ENCODE measurements around the gene ANKRD65. TPM values are rescaled to one million over a fixed set of nuclear protein-coding genes. Genes with fewer than 3 reads are reported as not detected.

Gene ANKRD65
- total RNA-seq, 1 experiment from 2014 or later = 3.2 TPM

DNA sequence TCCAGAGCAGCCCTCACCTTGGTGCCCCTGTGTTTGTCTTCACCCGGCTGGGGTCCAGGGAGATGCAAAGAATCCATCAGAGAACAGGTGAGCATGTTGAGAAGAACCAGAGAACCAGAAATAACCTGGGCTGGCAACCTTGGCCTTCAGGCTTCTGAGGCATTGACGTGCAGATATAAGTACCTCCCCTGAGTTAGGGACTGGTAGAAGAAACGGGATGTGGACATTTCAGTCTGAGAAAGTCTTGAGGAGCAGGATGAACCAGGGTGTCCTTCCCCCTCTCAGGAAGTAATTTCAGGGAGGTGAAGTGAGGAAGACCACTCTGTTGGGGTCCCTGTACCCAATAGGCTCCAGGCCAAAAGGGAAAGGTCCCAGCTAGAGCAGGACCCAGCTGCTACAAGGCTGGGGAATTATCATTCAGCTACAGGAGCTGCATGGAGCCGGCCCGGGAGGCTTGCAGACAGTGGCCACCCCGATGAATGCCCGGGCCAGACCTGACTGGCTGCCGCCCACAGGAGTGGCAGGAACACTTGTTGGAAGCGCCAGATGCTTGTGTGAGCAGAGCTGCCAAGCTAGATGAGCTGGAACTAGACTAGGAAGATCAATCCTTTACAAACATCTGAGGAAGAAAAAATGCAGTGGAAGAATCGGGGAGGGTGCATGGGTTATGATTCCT is 44.4 kb downstream of the ANKRD65 start:
- Mint-ChIP-seq H3K4me3 (ENCODE audit: unreplicated experiment) (peak overlapping the region; percentile 85), H3K27me3 (ENCODE audit: insufficient read depth, unreplicated experiment) (no peaks in the 10 kb centered on the region)

DNA sequence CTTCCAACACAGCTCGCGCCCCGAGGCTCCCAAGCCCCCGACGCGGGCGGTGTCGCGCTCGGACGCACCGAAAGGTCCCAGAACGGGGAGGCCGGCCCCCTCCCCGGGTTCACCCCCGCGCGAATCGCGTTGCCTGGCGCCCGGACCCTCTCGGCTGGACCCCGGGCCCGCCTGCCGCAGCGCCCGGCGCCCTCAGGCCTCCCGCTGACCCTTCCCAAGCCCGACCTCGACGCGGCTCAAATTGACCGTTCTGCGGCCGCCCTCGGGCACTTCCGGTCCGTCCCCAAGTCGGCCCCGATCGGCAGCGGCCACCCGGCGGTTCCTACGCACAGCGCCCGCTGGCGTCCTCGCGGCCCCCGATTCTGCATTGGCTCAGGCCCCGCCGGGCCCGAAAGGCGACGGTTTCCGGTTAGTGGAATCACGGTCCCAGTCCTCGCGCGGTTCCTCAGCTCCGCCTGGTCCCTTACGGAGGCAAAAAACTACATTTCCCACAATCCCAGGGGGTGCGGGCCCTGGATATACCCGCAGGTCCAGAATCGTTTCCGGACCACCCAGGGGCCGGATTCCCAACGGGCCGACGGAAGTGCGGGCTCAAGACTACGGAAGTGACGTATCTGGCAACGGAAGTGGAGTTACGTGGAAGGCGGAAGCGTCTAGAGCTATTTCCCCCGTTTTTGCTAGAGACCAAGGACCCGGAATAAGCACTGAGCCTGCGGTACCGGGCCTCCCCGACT is 46.0 kb downstream of the ANKRD65 start, which contains the start of gene AURKAIP1:
AURKAIP1 (minus strand) TSS at position 279 of the 734 bp plus-strand sequence. CDS start 451 bp downstream, outside the sequence.
- BruUV-seq (replicated peaks) = no TSS peak
- DNase-seq = peak; percentile 97 to 98
- H3K36me3 ChIP-seq (ENCODE audit: control insufficient read depth, insufficient read depth, low read length) = no peaks in the 10 kb centered on the region
- H3K27ac Mint-ChIP-seq (ENCODE audit: unreplicated experiment) = peak within 1 kb of the TSS; percentile 93
- ChIA-PET CTCF (interaction anchor here (0.6 to 1.3 kb wide), 3 partner anchors 21 to 170 kb away, joined by 4 to 10 read pairs (median 6); no protein-coding TSS in a partner anchor), POLR2A (interaction anchor here (0.5 to 1.2 kb wide), 8 partner anchors 18 to 349 kb away, joined by 4 to 16 read pairs (median 5); partner anchors contain the start of genes CCNL2 and CDK11A)
- H3K4me1 ChIP-seq = peaks cover 6% of the 10 kb centered on the region
- H3K27me3 Mint-ChIP-seq (ENCODE audit: insufficient read depth, unreplicated experiment) = no peaks in the 10 kb centered on the region
- peaks cover 16% of the 10 kb centered on the region for H3K36me3 Mint-ChIP-seq (ENCODE audit: insufficient read depth, unreplicated experiment)
- H3K4me3 Mint-ChIP-seq (ENCODE audit: unreplicated experiment) = peak within 1 kb of the TSS; percentile 85
- TF ChIP-seq, protein P1, sequence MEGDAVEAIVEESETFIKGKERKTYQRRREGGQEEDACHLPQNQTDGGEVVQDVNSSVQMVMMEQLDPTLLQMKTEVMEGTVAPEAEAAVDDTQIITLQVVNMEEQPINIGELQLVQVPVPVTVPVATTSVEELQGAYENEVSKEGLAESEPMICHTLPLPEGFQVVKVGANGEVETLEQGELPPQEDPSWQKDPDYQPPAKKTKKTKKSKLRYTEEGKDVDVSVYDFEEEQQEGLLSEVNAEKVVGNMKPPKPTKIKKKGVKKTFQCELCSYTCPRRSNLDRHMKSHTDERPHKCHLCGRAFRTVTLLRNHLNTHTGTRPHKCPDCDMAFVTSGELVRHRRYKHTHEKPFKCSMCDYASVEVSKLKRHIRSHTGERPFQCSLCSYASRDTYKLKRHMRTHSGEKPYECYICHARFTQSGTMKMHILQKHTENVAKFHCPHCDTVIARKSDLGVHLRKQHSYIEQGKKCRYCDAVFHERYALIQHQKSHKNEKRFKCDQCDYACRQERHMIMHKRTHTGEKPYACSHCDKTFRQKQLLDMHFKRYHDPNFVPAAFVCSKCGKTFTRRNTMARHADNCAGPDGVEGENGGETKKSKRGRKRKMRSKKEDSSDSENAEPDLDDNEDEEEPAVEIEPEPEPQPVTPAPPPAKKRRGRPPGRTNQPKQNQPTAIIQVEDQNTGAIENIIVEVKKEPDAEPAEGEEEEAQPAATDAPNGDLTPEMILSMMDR (IDR thresholded peaks at IDR 0.05; ENCODE audit: insufficient read depth in 1 of 2, low read depth in 1 of 2, low read length in 1 of 2, severe bottlenecking in 1 of 2, unreplicated experiment in 1 of 2) = peak in 1 of 2 experiments; percentile 39
- intact Hi-C loops (cut with micrococcal nuclease; ENCODE audit: unreplicated experiment) = no loop called here
- no peaks in the 10 kb centered on the region for H3K9me3 ChIP-seq
- no peaks in the 10 kb centered on the region for H3K27me3 ChIP-seq (replicated peaks; ENCODE audit: control insufficient read depth, insufficient read depth, low read length)
- H3K4me1 Mint-ChIP-seq (ENCODE audit: low read depth, unreplicated experiment) = no peaks in the 10 kb centered on the region
- H3K4me3 ChIP-seq (ENCODE audit: low read depth, low read length) = peak within 1 kb of the TSS; percentile 84
- no peaks in the 10 kb centered on the region for H3K9me3 Mint-ChIP-seq (ENCODE audit: unreplicated experiment)

More for the DNA sequence above, 44.4 kb downstream of the ANKRD65 start:
- Mint-ChIP-seq H3K36me3 (ENCODE audit: insufficient read depth, unreplicated experiment) (peaks cover 10% of the 10 kb centered on the region), H3K4me1 (ENCODE audit: low read depth, unreplicated experiment) (no peaks in the 10 kb centered on the region), H3K27ac (ENCODE audit: unreplicated experiment) (peak overlapping the region; percentile 93), H3K9me3 (ENCODE audit: unreplicated experiment) (no peaks in the 10 kb centered on the region)
- TF ChIP-seq, protein P1 (IDR thresholded peaks at IDR 0.05; ENCODE audit: insufficient read depth in 1 of 2, low read depth in 1 of 2, low read length in 1 of 2, severe bottlenecking in 1 of 2, unreplicated experiment in 1 of 2) = no peak
- intact Hi-C loops (cut with micrococcal nuclease; ENCODE audit: unreplicated experiment) = no loop called here
- ChIA-PET POLR2A (no interaction called here), CTCF (interaction anchor here (1.3 kb wide), 1 partner anchor 28 kb away, joined by 4 read pairs; no protein-coding TSS in a partner anchor)
- Histone ChIP-seq H3K4me3 (ENCODE audit: low read depth, low read length) (no peak overlapping the region), H3K9me3 (no peaks in the 10 kb centered on the region), H3K27me3 (replicated peaks; ENCODE audit: control insufficient read depth, insufficient read depth, low read length) (no peaks in the 10 kb centered on the region), H3K4me1 (peaks cover 6% of the 10 kb centered on the region), H3K36me3 (ENCODE audit: control insufficient read depth, insufficient read depth, low read length) (no peaks in the 10 kb centered on the region)
- DNase-seq = no peak
- no TSS peak for BruUV-seq (replicated peaks)

DNA sequence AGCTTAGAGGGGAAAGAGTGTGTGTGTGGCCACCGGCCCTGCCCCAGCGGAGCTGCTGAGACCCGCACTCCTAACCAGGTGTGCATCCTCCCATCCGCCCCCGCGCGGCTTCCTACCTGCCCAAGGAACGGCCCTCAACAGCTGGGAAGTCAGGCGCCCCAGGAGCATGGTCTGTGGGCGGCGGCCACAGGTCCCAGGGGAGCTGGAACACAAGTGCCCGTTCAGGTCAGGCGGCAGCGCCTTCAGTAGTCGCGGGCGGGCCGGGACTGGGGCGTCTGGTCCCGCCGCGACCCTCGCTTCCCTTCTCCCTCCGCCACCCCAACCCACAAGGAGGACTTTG is 46.5 kb downstream of the ANKRD65 start:
- H3K4me3 Mint-ChIP-seq (ENCODE audit: unreplicated experiment) = peak overlapping the region; percentile 85
- peak overlapping the region; percentile 93 for H3K27ac Mint-ChIP-seq (ENCODE audit: unreplicated experiment)
- intact Hi-C loops (cut with micrococcal nuclease; ENCODE audit: unreplicated experiment) = no loop called here
- Histone ChIP-seq H3K36me3 (ENCODE audit: control insufficient read depth, insufficient read depth, low read length) (no peaks in the 10 kb centered on the region), H3K4me1 (peaks cover 6% of the 10 kb centered on the region), H3K27me3 (replicated peaks; ENCODE audit: control insufficient read depth, insufficient read depth, low read length) (no peaks in the 10 kb centered on the region), H3K9me3 (no peaks in the 10 kb centered on the region), H3K4me3 (ENCODE audit: low read depth, low read length) (peak overlapping the region; percentile 84)
- ChIA-PET CTCF (interaction anchor here (1.0 kb wide), 1 partner anchor 171 kb away, joined by 6 read pairs; no protein-coding TSS in a partner anchor), POLR2A (interaction anchor here (0.9 to 1.2 kb wide), 2 partner anchors 25 to 240 kb away, joined by 6 to 16 read pairs; partner anchors contain the start of gene CCNL2)
- H3K9me3 Mint-ChIP-seq (ENCODE audit: unreplicated experiment) = no peaks in the 10 kb centered on the region
- H3K36me3 Mint-ChIP-seq (ENCODE audit: insufficient read depth, unreplicated experiment) = peaks cover 16% of the 10 kb centered on the region
- no peaks in the 10 kb centered on the region for H3K4me1 Mint-ChIP-seq (ENCODE audit: low read depth, unreplicated experiment)
- H3K27me3 Mint-ChIP-seq (ENCODE audit: insufficient read depth, unreplicated experiment) = no peaks in the 10 kb centered on the region
- TF ChIP-seq, protein P1 (IDR thresholded peaks at IDR 0.05; ENCODE audit: insufficient read depth in 1 of 2, low read depth in 1 of 2, low read length in 1 of 2, severe bottlenecking in 1 of 2, unreplicated experiment in 1 of 2) = no peak
- BruUV-seq (replicated peaks) = no TSS peak
- DNase-seq = no peak
